GM19452 (cell line): ENCODE data around the gene MCF2L.
"Not testable (repeated sequence)": the region's sequence is repeated elsewhere in the genome, so short reads cannot be mapped to it uniquely, and the experiment has no call there.

Experiments
- ATAC-seq: cut with Tn5 transposase; IDR thresholded peaks from one replicate; pipeline ENCODE4 v1.9.1; 2021; ENCODE audit not compliant: unreplicated experiment

The MCF2L gene

DNA sequence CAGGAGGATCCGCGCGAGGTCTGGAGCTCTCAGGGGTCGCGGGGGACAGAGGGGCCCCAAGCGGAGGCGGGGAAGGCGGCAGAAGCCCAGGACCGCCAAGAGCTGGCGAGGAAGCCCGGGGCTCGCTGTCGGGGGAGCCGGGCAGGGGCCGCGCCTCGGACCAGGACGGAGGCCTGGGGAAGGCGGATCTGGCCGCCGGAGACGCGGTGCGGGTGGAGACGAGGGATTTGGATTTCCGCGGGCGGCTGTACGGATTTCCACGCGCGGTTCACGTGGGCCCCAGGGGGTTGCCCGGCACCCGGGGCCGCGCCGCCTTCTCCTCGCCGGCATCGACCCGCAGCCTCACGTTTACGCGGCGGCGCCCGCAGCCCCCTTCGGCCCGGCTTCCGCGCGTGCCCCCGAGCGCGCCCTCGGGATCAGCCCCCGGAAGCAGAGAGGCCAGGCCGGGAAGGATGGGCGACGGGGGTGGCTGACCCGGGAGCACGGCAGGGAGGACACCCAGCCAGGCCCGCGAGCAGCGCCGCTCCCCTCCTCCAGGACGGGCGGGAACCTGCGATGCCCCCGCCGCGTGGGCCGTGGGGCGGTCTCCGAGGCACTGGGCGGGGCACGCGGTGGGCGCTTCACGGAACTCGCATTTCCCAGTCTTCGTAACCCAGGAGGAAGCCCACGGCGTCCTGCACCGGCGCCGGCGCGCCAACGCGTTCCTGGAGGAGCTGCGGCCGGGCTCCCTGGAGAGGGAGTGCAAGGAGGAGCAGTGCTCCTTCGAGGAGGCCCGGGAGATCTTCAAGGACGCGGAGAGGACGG lies 141.2 kb downstream of the MCF2L start:
- ATAC-seq: no peak

- no peak for ATAC-seq
Measured at GRCh38 chr13:113110852-113111315, 141.9 kb downstream of the MCF2L start.

GRCh38 chr13:113111821-113112220 lies 142.8 kb downstream of the MCF2L start:
- not testable (repeated sequence) for ATAC-seq

GRCh38 chr13:113112475-113112874 lies 143.5 kb downstream of the MCF2L start:
- not testable (repeated sequence) for ATAC-seq

- ATAC-seq: no peak
Measured at GRCh38 chr13:113112893-113113845, 144.2 kb downstream of the MCF2L start.

- no peak for ATAC-seq
Measured at GRCh38 chr13:113113846-113114271, 144.8 kb downstream of the MCF2L start.

- ATAC-seq: no peak
Measured at GRCh38 chr13:113114511-113115362, 145.7 kb downstream of the MCF2L start.

GRCh38 chr13:113115363-113116205 lies 146.6 kb downstream of the MCF2L start:
- ATAC-seq: no peak

- no peak for ATAC-seq
Measured at GRCh38 chr13:113116206-113116800, 147.3 kb downstream of the MCF2L start.

- no peak for ATAC-seq
Measured at GRCh38 chr13:113116871-113117271, 147.9 kb downstream of the MCF2L start.

- ATAC-seq: no peak
Measured at GRCh38 chr13:113117335-113117872, 148.4 kb downstream of the MCF2L start.

DNA sequence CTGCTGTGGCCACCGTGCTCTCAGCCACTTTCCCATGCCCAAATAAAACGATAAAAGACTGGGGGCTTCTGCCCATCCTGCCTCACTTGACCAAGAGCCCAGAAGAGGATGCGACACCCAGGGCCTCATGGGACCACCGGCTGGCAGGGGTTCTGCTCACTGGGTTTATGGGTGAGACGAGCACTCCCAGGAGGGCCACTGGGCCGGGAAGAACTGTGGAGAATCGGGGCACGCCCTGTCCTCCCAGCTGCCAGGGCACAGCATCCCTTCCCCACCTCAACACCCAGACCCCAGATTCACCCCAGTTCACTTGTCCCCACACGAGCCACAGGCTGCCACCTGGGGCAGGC lies 148.9 kb downstream of the MCF2L start:
- no peak for ATAC-seq

DNA sequence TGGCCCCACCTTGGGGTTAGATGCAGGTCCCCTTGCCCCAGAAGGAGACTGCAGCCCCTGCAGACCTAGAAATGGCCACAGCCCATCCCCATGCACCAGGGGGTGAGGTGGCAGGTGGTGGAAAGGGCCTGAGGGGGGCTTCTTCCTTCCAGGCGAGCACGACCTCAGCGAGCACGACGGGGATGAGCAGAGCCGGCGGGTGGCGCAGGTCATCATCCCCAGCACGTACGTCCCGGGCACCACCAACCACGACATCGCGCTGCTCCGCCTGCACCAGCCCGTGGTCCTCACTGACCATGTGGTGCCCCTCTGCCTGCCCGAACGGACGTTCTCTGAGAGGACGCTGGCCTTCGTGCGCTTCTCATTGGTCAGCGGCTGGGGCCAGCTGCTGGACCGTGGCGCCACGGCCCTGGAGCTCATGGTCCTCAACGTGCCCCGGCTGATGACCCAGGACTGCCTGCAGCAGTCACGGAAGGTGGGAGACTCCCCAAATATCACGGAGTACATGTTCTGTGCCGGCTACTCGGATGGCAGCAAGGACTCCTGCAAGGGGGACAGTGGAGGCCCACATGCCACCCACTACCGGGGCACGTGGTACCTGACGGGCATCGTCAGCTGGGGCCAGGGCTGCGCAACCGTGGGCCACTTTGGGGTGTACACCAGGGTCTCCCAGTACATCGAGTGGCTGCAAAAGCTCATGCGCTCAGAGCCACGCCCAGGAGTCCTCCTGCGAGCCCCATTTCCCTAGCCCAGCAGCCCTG lies 149.4 kb downstream of the MCF2L start:
- no peak for ATAC-seq

DNA sequence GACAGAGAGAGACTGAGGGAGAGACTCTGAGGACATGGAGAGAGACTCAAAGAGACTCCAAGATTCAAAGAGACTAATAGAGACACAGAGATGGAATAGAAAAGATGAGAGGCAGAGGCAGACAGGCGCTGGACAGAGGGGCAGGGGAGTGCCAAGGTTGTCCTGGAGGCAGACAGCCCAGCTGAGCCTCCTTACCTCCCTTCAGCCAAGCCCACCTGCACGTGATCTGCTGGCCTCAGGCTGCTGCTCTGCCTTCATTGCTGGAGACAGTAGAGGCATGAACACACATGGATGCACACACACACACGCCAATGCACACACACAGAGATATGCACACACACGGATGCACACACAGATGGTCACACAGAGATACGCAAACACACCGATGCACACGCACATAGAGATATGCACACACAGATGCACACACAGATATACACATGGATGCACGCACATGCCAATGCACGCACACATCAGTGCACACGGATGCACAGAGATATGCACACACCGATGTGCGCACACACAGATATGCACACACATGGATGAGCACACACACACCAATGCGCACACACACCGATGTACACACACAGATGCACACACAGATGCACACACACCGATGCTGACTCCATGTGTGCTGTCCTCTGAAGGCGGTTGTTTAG lies 150.3 kb downstream of the MCF2L start:
- ATAC-seq: no peak

DNA sequence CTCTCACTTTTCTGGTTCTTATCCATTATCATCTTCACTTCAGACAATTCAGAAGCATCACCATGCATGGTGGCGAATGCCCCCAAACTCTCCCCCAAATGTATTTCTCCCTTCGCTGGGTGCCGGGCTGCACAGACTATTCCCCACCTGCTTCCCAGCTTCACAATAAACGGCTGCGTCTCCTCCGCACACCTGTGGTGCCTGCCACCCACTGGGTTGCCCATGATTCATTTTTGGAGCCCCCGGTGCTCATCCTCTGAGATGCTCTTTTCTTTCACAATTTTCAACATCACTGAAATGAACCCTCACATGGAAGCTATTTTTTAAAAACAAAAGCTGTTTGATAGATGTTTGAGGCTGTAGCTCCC lies 150.8 kb downstream of the MCF2L start:
- ATAC-seq: no peak

GRCh38 chr13:113120300-113121182 lies 151.5 kb downstream of the MCF2L start:
- no peak for ATAC-seq
